Activated CD4-positive, CD25-positive, alpha-beta regulatory T cell treated with anti-CD3 and anti-CD28 coated beads, Interleukin-2, amount 50 U/mL, for 16 hours (primary cell): ENCODE results near the gene RNASEH2A.
"Not testable (repeated sequence)": the region's sequence is repeated elsewhere in the genome, so short reads cannot be mapped to it uniquely, and the experiment has no call there.

Experiments used
- DNase-seq: peaks from one replicate; pipeline ENCODE4 v3.0.0-alpha.2; 2020; ENCODE audit warnings: low read depth, low spot score

Gene RNASEH2A

DNA sequence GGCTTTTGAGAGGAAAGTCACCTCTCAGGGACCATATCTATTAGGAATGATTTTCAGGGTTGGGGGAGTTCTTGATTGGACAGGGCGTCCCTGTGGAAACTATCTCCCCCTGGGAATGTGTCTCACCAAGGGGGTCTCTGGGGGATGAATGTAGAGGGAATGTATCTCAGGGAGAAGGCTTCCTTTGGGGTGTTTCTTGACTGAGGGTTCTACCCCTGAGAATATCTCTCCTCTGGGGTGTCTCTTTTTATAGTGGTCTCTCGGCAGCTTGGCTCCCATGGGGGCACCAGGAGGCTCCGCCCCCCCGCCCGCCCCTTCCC is 27.0 kb downstream of the RNASEH2A start:
- DNase-seq, result no peak

DNA sequence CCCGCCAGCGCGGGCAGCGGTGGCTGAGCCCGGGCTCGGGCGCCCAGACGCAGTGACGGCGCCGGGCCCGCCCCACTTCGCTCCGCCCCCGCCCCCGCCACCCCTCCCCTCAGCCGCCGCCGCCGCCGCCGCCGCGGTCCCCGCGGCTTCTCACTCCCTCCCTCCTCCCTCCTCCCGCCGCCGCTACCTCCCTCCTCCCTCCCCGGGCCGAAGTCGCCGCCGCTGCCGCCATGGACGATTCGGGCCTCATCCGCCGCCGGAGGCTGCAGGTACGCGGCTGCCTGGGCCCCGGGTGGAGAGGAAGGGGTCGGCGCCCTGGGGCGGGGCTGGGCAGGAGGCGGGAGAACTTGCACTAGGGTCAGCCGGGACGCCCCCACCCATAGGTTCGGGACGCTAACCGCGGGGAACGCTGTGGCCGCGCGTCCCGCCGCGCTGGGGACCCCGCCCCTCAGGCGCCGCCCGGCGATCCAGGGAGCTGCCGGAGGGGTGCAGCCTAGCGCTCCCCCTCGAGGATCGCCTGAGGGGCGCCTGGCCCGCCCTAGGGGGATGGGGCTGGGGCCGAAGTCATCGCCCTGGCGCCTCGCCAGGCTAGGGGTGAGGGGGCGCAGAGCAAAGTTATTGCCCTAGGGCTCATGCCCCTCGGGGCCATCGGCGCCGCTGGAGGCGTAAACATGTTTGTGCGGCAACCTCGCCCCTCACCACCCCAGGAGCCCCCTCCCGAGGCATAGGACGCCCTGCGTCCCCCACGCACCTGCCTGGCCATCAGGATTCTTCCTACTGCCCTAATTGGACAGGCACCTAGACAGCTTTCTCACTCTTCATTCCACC is 27.6 kb downstream of the RNASEH2A start:
- no peak for DNase-seq

GRCh38 chr19:12834566-12834943 is 28.2 kb downstream of the RNASEH2A start, which contains the start of gene RTBDN:
TSS of gene RTBDN (minus strand) at chr19:12834579. CDS start at chr19:12829979, 4,600 bp downstream.
- no peak for DNase-seq

GRCh38 chr19:12834976-12835757 is 28.8 kb downstream of the RNASEH2A start:
- no peak for DNase-seq

DNA sequence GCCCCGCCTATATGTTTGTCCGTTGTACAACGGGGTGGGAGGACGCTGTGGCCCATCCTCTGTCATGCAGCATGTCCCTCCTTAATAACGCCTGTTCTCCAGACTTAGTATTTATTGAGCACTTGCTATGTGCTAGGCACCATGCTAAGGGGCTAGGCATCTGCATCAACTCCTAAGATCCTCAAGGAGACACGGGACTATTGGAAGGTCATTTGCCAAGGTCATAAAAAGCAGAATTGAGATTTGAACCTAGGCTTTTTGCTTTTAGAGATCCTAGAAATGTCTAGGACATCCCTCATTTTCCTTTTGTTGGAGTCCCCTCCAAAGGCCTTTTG is 30.1 kb downstream of the RNASEH2A start:
- no peak for DNase-seq

DNA sequence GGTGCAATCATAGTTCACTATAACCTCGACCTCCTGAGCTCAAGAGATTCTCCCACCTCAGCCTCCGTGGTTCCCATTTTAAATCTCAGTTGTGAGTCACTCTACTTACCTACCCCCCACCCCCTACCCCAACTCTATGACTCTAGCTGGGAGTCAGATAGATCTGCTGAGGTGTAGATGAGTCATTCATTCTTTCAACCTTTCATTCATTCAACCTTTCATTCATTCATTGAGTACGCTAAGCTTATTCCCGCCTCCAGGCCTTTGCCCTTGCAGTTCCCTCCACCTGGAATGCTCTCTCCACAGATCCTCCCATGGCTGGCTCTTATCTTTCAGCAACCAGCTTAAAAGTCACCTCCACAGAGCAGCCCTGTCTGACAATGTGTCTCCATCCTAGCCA is 30.8 kb downstream of the RNASEH2A start:
- no peak for DNase-seq

DNA sequence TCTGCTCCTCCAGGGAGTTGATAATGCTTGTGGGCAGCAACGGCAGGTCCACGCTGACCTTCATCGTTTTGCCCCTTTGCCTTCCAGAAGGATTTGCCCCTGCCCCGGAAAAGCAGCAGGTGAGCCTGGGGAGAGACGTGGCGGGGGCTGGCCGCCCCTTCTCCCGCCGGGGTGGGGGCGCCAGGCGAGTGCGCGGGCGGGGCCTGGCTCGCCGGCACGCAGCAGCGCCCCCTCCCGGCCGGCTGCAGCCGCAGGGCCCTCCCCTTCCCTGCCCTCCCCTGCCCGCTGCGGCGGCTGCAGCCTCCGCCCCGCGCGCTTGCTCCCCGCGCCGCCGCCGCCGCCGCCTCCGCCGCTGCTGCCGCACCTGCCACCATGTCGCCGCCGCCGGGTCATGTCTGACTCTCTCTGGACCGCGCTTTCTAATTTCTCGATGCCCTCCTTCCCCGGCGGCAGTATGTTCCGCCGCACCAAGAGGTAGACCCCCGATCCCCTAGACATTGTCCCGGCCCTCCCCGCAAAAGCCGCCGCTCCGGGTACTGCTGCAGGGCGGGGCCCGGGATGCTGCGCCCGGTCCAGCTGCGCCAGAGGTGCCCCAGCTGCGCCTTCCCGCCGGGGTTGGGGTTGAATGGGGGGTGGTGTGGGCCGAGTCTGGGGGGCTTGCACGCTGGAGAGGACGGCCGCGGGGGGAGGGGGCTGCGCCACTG is 31.9 kb downstream of the RNASEH2A start, which contains the start of gene MAST1:
Gene MAST1, plus strand, starts transcription at position 334 of the 704 bp plus-strand sequence. Its CDS starts 58 bp downstream, at position 392.
- no peak for DNase-seq

- DNase-seq, result no peak
These were observed 32.7 kb downstream of the RNASEH2A start for GRCh38 chr19:12838886-12839756.

GRCh38 chr19:12840091-12841079 is 34.0 kb downstream of the RNASEH2A start:
- DNase-seq, result no peak

GRCh38 chr19:12841094-12841493 is 34.7 kb downstream of the RNASEH2A start:
- DNase-seq, result no peak

DNA sequence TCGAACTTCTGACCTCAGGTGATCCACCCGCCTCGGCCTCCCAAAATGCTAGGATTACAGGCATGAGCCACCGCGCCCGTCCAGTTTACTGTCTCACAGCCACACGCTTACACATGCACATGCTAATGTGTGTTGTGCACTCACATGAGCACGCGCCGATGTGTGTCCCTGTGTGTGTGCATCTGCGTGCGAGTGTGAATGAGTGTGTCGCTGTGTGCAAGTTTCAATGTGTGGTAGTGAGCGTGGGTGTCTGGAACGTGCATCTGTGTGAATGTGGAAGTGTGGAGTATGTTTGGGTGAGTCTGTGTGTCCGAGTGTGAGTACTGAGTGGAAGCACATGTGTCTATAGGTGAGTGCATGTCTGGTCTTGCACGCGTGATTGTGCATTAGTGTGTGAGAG is 36.1 kb downstream of the RNASEH2A start:
- no peak for DNase-seq

DNA sequence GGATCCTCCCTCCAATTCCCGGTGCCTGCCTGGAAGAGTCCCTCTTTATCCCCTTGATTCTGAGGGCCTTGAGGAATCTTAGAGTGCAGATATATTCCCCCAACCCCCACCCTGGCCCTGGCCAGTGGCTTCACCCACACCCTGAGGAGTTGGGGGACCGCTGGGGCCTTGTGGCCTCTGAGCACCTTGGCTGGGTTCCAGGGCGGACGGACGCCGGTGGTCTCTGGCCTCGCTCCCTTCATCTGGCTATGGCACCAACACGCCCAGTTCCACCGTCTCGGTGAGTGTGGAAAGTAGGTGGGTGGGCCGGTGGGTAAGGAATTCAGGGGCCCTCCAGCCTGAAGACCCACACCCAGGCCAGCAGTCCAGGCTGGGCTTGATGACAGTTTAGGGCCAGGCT is 36.9 kb downstream of the RNASEH2A start:
- no peak for DNase-seq

DNA sequence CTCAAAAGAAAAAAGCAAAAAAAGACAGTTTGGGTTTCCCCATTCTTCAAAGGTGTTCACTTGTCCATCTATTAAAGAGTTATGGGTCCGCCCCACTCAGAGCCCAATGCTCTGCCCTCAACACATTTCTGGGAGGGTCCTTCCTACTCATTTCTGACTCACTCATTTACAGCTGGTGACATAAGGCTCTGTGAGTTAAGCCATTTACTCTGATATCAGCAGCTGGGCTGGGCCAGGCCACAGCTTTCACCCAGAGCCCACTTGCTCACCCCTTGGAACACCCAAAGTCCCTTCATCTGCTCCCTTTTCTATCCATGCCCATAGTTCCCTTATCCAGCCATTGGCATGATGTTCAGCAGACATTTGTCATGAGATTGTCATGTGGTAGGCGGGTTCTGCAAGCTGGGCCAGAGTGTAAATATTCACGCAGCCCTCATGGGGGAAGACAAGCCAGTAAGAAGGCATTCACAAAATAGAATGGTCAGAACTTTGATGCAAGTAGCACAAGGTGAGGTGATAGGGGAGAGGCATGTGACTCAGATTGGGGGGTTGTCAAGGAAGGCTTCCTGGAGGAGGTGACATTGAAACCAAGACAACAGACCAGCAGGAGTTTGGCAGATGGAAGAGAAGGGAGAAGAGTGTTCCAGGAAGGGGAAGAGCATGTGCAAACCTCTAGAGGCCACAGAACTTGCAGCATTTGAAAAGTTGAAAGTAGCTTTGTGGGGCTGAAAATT is 37.8 kb downstream of the RNASEH2A start:
- DNase-seq, result no peak

- DNase-seq, result not testable (repeated sequence)
These were observed 40.2 kb downstream of the RNASEH2A start for GRCh38 chr19:12846613-12847012.

- peak; percentile 66 for DNase-seq
These were observed 41.1 kb downstream of the RNASEH2A start for GRCh38 chr19:12847159-12848139.

GRCh38 chr19:12856653-12857052 is 50.3 kb downstream of the RNASEH2A start:
- DNase-seq, result no peak

- DNase-seq, result no peak
These were observed 51.9 kb downstream of the RNASEH2A start for GRCh38 chr19:12858041-12858928.
